RWPE2 (cell line): ENCODE measurements around the gene STAM.

ENCODE experiments used
- ATAC-seq: fragments of 200-7000 bp; cut with Tn5 transposase; 3 replicates; pipeline ENCODE4 v1.9.1; 2021; ENCODE audit warnings: low read depth
- DNase-seq: peaks from one replicate; pipeline ENCODE4 v3.0.0-alpha.2; 2020; ENCODE audit warnings: low spot score
- H3K27ac ChIP-seq: fragments of 450-650 bp; 2 replicates; pipeline ENCODE4 v1.5.1; 2017; ENCODE audit warnings: mild to moderate bottlenecking; ENCODE audit not compliant: poor library complexity, severe bottlenecking
- H3K27me3 ChIP-seq: fragments of 250-450 bp; sonication (Bioruptor Pico); 2 replicates; pipeline ENCODE4 v1.5.1; 2021; ENCODE audit warnings: mild to moderate bottlenecking, moderate library complexity; ENCODE audit not compliant: insufficient read depth, poor library complexity, severe bottlenecking
- H3K36me3 ChIP-seq: fragments of 250-450 bp; sonication (Bioruptor Pico); 2 replicates; pipeline ENCODE4 v1.5.1; 2020; ENCODE audit warnings: low read depth, mild to moderate bottlenecking, moderate library complexity
- H3K4me1 ChIP-seq: fragments of 250-450 bp; sonication (Bioruptor Pico); 2 replicates; pipeline ENCODE4 v1.5.1; 2021; ENCODE audit warnings: mild to moderate bottlenecking, moderate library complexity; ENCODE audit not compliant: insufficient read depth, poor library complexity, severe bottlenecking
- H3K4me3 ChIP-seq: fragments of 250-450 bp; sonication (Bioruptor Pico); 2 replicates; pipeline ENCODE4 v1.5.1; 2021; ENCODE audit warnings: mild to moderate bottlenecking, moderate library complexity; ENCODE audit not compliant: severe bottlenecking
- H3K9me3 ChIP-seq: fragments of 250-450 bp; sonication (Bioruptor Pico); 2 replicates; pipeline ENCODE4 v1.5.1; 2021; ENCODE audit warnings: mild to moderate bottlenecking, moderate library complexity; ENCODE audit not compliant: severe bottlenecking
- TF ChIP-seq, protein P1 (sequence below): fragments of 450-650 bp; IDR thresholded peaks from one replicate; pipeline ENCODE4 v1.5.1; 2017; ENCODE audit warnings: mild to moderate bottlenecking, moderate library complexity; ENCODE audit not compliant: poor library complexity, severe bottlenecking

Gene STAM

DNA sequence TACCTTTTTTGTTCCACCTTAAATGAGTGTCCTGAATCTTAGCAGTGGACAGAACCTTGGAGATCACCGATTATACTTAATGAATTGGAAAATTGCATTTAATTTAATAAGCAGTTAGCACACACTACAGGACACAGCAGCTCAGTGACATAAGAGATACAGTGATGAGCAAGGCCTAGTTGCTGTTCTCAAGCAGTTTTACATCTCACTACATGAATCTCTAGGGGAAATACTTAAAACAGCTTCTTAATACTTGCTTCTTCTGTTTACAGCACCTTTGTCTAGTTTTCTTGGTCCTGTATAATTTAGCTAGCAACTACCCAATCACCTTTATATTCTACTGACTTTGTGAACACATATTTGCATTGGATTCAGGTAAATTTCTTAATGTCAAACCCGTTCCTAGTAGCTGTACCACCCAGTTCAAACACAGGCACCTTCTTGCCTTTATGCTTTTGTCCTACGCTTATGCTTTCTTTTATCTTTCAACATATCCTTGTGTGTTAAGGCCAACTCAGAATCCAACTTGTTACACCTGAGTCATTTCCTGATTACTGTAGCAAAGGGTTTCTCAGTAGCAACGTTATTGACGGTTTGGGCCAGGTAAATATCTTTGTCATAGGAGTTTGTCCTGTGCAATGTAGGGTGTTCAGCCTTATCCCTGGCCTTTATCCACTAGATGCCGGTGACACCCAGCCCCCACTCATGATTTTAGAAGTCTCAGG lies 1.8 kb downstream of the STAM start:
- ATAC-seq (peak; percentile 66), DNase-seq (no peak)
- Histone ChIP-seq H3K36me3 (peaks cover 27% of the 10 kb centered on the region), H3K27me3 (no peaks in the 10 kb centered on the region), H3K4me1 (peaks cover 25% of the 10 kb centered on the region), H3K27ac (peak overlapping the region; percentile 81), H3K4me3 (peak overlapping the region; percentile 66), H3K9me3 (no peaks in the 10 kb centered on the region)
- TF ChIP-seq, protein P1, sequence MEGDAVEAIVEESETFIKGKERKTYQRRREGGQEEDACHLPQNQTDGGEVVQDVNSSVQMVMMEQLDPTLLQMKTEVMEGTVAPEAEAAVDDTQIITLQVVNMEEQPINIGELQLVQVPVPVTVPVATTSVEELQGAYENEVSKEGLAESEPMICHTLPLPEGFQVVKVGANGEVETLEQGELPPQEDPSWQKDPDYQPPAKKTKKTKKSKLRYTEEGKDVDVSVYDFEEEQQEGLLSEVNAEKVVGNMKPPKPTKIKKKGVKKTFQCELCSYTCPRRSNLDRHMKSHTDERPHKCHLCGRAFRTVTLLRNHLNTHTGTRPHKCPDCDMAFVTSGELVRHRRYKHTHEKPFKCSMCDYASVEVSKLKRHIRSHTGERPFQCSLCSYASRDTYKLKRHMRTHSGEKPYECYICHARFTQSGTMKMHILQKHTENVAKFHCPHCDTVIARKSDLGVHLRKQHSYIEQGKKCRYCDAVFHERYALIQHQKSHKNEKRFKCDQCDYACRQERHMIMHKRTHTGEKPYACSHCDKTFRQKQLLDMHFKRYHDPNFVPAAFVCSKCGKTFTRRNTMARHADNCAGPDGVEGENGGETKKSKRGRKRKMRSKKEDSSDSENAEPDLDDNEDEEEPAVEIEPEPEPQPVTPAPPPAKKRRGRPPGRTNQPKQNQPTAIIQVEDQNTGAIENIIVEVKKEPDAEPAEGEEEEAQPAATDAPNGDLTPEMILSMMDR = no peak

DNA sequence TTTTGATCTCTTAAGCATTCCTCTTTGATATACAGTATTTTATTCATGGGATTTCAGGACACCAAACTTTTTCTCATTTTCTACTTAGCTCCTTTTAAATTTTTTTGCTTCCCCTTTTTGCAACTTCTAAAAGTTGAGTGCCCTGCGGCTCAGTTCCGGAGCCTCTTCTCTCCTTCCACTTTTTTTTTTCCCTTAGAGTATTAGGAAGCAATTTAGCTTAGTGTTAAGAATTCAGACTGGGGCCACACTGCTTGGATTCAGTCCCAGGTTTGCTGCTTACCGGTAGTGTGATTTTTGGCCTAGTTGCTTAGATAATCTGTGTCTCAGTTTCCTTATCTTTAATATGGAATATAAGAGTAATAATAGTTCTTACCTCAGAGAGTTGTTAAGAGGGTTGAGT lies 3.4 kb downstream of the STAM start:
- Histone ChIP-seq H3K4me3 (no peak overlapping the region), H3K27me3 (no peaks in the 10 kb centered on the region), H3K9me3 (no peaks in the 10 kb centered on the region), H3K27ac (no peak overlapping the region), H3K4me1 (peaks cover 22% of the 10 kb centered on the region), H3K36me3 (peaks cover 33% of the 10 kb centered on the region)
- TF ChIP-seq, protein P1 = no peak
- DNase-seq = no peak
- no peak for ATAC-seq

DNA sequence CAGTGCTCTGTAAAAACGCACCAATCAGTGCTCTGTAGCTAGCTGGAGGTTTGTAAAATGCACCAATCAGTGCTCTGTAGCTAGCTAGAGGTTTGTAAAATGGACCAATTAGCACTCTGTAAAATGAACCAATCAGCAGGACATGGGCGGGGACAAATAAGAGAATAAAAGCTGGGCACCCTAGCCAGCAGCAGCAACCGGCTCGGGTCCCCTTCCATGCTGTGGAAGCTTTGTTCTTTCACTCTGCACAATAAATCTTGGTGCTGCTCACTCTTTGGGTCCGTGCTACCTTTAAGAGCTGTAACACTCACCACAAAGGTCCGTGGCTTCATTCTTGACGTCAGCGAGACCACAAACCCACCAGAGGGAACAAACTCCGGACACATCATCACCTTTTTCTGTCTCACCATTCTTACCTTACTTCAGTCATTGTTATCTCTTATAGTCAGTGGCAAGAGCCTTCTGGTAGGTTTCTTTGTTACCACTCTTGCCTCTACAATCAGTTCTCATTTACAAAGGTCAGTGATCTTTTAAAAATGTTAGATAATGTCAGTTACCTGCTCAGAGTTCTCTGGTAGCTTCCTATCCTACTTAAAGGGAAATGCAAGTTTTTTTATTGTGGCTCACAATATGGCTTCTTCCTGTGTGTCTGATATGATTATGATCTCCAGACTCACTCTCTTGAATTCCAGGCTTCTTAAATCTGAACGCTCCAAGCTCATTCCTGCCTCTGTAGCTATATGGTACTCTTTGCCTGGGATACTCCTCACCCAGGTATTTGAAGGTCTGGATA lies 4.5 kb downstream of the STAM start:
- H3K36me3 ChIP-seq = peaks cover 42% of the 10 kb centered on the region
- H3K4me3 ChIP-seq = no peak overlapping the region
- no peaks in the 10 kb centered on the region for H3K27me3 ChIP-seq
- H3K4me1 ChIP-seq = peaks cover 15% of the 10 kb centered on the region
- no peak overlapping the region for H3K27ac ChIP-seq
- no peak for DNase-seq
- no peak for ATAC-seq
- no peaks in the 10 kb centered on the region for H3K9me3 ChIP-seq
- TF ChIP-seq, protein P1 = no peak

DNA sequence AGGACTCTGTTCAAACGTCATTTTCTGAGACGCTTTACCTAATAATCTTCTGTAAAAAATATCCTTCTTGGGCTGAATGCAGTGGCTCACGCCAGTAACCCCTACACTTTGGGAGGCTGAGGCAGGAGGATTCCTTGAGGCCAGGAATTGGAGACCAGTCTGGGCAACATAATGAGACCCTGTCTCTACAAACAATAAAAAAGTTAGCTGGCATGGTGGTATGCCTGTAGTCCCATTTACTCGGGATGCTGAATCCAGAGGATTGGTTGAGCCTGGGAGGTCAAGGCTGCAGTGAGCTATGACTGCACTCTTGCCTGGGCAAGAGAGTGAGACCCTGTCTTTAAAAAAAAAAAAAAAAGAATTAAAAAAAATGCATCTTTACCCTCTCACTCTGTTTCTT lies 5.1 kb downstream of the STAM start:
- ATAC-seq = no peak
- no peaks in the 10 kb centered on the region for H3K27me3 ChIP-seq
- H3K9me3 ChIP-seq = no peaks in the 10 kb centered on the region
- peaks cover 46% of the 10 kb centered on the region for H3K36me3 ChIP-seq
- peaks cover 15% of the 10 kb centered on the region for H3K4me1 ChIP-seq
- TF ChIP-seq, protein P1 = no peak
- DNase-seq = no peak
- no peak overlapping the region for H3K4me3 ChIP-seq
- H3K27ac ChIP-seq = no peak overlapping the region
